Activated CD4-positive, alpha-beta T cell treated with anti-CD3 and anti-CD28 coated beads, Interleukin-2, Interleukin-4, amounts not matched to agents 100 ng/mL and 50 ng/mL, durations not matched to agents 16 hours and 8 hours (primary cell): ENCODE results near the gene FAM222A.

ENCODE experiments used
- DNase-seq: peaks from one replicate; pipeline ENCODE4 v3.0.0-alpha.2; 2020; ENCODE audit warnings: low spot score

Gene FAM222A

DNA sequence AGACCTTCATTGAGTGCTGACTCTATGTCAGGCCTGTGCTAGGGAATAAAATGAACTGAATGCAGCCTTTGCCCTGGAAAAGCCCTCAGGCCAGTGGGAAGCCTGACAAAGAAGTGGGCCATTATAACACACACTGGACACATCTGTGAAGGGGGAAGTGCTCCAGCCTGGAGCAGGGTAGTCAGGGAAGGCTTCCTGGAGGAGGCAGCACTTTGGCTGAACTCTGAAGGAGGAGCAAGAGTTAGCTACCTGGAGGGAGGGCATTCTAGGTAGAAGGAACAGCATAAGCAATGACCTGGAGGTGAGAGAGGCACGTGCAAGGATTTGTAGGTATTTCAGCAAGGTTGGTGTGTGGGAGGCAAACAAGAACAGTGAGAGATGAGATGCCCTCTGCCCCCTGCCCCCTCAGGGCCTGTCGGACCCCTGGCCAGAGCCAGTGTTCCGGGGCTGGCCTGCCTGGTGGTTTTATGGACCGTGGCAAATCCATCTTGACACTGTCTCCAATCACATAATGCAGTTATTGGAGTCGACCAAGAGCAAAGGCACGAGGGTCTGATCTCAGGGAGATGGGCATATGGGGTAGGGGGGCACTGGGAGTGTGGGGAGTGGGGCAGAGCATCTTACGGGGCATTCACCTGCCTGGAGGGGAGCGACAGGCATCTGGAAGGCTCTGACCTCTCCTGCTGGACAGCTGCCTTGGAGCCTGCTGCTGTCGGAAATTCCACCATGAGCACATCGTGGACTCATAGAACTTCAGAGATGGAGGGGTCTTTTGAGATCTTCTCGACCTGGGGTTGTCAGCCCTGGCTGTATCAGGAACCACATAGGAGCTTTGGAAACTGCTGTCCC is 2.7 kb upstream of the FAM222A start:
- no peak for DNase-seq

DNA sequence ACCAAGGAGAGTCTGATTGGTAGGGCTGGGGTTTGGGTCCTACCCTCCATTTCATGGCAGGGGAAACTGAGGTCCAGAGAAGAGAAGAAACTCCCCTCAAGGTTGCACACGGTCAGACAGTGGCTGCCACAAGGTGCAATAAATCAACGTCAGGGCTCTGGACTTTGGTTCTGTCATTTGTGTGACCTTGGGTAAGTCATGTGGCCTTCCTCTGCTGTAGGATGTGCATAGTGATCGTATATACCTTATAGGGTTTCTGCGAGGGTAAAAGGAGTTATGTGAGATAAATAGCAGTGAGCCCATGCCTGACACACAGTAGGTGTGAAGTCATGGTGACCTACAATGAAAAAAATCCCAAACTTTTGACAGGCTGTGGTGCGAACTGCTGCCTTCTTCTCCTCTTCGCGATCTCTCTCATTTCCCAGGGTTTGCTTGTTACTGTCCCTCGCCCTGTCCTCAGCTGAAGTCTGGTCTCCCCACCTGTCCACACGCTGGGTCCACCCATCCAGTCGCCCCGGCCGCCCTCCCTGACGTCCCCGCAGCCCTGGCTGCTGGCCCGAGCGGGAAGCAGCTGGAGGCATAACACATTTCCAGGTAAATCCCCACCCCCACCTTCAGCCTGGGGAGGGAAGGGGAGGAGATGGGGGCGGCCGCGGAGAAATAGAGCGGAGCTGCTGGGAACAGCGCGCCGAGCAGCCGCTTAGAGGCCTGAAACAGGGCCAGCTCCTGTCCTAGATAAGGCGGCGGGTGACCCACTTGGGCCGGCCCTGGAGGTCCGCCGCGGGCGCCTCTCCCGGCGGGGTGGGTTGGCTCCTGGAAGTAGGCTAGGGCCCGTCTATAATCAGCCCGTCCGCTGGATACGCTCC is 1.8 kb upstream of the FAM222A start:
- DNase-seq = no peak

DNA sequence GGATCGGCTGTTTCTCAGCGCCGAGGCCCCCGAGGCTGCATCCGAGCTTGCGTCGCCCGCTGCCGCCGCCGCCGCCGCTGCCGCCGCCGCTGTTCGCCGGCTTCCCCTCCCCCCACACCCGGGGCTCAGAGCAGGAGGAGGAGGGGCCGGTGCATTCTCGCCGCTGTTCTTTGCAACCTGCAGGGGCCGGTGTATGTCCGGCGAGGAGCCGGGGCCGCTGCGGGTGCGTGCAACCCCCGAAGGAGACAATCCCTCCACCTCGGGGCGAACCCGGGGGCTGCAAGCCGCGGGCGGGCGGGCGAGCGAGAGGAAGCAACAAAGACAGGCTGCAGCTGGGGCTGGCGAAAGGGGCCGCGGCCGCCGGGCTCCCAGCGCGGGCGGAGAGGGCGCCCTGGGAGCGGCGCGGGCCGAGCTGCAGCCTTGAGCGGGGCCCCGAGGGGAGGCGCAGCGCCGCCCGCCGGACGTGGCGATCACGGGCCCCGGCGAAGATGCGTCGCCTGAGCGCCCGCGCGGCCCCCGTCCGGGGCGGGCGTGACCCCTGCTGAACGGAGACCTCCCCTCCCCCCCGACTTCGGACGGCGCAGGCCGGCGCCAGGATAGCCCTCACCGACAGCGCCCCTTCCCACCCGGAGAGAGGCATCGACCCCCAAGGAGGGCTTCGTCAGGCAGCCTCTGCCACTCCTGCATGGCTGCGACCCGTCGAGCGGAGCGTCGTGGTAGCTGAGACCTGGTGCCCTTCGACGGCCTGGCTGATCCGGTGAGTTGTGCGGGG is 702 bp downstream of the FAM222A start:
- peak; percentile 25 for DNase-seq

DNA sequence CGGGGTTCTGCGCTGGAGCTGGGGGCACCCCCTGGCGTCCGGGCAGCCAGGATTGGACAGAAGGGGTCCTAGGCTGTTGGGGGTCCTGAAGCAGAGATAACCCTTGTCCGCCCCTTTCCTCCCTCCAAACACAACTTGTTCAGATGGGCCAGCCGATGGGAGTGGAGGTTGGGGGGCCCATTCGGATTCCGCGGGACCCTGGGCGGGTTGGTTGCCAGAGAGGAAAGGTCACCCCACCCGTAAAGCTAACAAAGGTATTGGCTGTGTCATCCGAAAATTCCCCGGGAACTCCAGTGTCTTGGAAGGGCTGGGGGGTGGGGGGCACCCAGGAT is 1.3 kb downstream of the FAM222A start:
- no peak for DNase-seq

DNA sequence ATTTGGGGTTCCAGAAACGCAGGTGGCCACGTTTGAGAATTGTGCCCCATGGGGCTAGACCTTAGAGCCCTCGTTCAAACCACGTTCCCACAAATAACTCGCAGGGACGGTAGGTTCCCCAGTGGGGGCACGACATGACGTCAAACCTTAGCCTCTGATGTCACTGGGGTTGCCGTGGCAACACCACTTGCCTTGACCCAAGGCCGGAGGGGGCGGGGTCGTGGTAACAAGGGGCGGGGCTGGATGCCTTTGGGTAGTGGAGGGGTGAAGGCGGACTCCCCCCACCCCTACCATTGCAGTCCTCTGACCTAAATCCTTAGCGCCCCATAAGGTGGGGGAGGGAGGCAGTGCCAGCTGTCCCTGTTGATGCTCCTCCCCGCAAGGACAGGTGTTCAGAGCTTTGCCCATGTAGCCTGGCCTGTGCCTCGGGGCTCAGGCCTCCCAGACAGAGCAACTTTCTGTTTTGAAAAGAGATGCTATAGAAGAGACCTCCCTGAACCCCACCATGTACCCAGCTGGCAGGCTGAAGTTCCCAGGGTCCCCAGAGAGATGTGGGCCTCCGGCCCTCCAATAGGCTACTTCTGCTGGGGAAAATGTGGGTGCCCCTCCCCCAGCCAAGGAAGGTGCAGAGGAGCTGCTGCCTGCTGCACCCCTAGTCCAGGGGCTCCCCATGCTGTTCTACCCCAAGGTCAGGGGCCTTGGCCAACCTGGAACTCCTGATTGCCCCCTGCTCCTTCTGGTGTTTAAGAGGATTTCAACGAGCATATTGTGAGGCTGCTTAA is 1.9 kb downstream of the FAM222A start:
- DNase-seq = no peak

DNA sequence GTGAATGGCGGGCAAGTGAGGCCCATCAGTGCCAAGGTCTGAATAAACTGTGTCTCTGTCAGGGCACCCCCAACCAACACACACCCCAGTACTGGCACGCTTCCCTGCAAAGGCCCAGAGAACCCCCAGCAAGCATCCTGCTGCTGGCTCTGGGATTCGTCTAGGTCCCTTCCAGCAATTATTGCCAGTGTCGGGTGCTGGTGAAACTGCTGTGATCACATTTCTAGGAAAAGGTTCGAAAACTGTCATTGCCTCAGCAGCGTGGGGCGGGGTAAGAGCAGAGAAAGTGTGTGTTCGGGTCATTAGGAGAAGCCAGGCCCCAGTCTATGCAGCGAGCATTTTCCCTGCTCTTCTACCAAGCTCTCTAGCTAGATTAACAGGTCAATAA is 2.5 kb downstream of the FAM222A start:
- no peak for DNase-seq

DNA sequence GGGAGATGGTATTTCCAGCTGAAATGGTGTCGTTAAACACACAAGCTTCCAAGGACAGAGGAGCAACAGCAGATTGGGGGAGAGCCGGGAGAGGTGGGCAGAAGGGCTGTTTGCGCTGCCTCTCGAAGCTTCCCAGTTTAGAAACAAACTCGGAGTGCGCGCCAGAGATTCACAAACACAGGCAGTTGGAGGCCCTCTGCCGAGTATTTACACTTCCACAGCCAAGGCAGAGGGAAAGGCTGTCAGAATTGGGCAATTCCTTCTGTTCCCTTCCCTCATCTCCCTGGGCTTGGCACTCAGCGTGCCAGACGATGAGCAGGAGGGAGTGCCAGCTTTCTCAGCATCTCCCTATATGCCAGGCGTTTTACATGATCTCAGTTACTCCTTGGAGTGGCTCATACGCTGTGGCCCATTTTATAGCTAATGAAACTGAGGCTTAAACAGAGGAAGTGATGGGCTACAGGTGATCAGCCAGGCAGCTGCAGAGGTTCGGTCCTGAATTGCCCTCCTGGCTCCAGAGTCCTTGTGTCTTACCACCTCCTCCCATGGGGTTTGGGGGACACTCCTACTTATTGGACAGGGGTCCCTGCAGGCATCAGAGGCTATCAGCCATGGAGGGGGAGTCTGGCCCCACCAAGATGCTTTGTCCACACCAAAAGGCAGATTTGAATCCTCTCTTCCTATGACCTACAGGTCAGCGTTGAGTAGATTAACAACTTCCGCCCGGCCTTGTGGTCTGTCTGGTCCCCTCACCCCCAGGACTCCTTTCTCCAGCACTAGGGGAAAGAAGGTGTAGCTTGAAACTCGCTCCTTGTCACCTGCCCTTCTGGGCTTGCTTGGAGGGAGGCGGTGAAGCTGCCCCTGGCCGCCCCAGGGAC is 3.1 kb downstream of the FAM222A start:
- DNase-seq = no peak

DNA sequence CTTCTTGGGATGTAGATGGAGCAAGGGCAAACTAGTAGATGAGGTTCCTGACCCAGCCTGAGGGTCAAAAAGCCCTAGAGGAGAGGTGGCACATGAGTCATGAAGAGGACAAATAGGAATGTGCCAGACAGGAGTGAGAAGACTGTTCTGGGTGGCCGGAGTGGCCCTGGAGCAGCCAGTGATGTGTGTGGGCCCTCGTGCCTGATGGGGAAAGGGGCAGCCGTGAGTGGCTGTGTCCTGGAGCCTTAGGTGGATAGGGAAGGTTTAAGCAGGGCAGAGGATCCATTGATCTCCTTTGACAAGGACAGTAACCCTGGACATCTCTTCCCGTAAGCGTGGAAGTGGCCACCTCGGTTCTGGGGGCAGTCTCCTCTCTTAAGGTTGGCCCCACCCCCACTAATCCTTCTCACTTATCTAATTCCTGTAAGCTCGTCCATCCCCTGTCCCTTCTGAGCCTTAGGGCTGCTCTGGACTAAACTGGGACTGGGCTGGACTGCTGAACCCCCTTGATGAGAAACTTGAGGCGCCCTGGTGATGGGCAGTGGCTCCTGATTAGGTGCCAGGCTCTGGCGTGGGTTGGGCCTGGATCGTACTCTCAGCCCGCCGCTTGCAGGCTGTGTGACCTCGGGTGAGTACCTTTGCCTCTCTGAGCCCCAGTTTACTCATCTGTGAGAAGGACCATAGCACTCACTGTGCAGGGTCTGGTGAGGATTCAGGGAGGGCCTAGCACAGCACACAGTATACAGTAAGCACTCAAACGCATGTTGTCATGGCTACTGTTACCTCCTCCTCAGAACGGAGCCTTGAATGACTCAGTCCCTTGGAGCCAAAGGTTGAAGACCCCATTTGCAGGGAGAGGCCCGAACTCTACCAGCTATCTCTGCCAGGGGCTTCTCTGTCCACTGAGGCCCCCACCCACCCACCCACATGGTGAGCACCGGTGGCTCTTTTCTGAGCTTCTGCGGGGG is 4.0 kb downstream of the FAM222A start:
- DNase-seq = no peak

DNA sequence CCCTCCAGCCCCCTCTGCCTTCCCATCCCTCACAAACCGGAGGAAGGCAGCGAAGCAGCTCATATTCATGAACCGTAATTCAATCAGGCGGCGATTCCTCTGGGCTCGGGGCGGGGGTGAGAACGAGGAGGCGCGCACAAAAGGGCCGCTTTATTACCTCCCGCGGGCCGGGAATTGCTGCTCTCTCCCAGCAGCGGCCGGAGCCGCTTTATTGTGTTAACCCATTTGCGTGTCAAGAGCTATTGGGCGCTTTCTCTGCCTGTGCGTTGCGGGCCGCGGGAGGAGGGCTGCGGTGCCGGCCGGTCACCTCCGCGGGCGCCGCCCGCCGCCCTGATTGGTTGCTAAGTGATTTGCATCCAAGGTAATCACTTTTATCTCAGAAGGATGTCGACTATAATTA is 4.8 kb downstream of the FAM222A start:
- no peak for DNase-seq

DNA sequence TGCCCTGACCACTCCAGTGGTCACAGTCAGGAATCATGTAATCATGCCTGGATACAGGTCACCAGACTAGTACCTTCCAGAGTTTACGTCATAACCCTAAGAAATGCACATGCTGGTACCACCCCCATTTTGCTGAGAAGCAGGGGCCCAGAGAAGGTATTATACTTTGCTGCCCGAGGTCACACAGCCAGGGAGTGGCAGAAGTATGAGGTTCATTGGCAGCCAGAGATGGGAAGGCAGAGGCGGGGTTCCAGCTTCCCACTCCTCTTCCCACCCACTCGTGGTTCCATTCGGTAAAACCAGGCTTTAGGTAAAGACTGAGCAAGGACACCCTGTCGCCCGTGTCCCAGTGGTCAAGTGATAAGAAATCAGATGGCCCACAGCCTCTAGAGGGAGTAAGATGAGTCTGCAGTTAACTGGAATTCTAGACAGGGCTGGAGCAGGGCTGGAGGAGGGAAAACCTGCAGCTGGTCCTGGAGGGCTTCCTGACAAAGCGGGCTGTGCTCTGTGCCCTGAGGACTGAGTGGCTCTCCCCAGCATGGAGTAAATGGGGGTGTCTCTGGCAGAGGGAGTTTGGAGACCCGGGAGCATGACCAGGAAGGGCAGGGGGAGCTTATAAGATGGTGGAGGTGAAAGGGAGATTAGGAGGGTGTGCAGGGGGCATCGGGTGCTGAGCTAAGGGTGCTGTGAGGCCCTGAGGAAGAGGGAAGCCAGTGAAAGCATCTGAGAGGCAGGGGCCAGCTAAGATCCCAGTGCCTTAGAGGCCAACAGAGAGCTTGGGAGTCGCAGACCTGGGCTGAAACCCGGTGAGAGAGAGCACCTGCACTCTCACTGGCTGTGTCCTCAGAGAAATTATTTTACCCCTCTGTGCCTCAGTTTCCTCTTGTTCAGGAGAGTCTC is 5.7 kb downstream of the FAM222A start:
- DNase-seq = no peak

DNA sequence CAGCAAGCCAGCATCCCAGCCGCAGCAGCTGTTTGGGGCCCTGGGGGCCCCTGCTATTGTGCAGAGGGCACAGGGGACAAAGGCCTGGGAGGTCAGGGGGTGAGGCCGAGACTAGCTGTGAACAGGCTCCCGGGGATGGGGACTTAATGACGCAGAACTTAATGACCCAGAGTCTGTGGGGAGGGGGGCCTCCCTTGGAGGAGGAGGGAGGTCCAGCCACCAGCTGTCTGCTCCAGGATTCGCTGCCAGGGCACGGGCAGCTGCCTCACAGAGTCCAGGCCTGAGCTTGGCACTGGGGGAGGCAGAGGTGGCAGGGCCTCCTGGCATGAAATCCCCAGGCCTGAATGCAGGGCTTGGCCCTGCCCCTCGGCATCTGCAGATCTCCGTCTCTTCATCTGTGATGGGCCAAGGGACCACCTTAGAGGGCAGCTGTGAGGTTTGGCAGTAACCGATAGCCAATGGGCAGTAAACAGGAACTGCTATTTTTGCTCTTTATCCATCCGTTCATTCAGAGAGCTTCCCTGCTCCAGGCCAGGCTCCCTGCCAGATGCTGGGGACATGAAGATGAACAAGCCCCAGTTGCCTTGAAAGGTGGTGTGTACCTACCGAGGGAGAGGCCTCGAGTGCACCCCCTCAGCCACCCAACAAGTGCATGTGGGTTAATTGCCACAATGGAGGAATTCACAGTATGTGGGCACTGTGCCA is 6.7 kb downstream of the FAM222A start:
- no peak for DNase-seq

DNA sequence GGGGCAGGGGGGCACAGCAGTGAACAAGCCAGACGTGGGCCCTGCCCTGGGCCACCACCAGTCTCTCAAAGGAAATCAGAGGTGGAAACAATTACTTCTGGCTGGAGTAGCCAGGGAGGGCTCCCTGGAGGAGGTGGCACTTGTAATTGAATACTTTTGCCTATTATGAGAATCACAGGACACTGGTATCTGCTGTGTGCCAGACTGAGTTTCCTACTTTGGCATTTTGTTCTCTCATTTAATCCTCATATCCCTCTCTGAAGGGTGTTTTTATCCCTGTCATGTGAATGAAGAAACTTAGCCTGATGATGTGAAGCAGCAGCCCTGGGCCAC is 7.2 kb downstream of the FAM222A start:
- no peak for DNase-seq

DNA sequence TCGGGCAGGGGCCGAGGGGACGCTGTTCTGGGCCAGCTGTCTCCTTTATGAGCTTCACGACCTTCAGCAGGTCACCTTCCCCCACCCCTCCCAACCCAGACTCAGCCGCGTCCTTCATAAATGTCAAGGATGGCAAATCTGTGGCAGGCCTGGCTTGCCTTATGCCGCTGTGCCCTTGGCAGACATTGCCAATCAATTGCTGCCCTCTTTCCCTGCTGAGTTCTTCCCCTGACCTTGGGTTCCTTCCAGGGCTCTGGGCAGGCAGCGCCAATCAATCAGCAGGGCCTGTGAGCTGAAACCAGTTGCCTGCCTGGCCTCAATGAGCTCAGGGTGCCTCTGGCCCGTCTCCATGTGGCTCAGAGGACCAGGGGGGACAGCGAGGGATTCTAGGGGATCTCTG is 7.7 kb downstream of the FAM222A start:
- no peak for DNase-seq

DNA sequence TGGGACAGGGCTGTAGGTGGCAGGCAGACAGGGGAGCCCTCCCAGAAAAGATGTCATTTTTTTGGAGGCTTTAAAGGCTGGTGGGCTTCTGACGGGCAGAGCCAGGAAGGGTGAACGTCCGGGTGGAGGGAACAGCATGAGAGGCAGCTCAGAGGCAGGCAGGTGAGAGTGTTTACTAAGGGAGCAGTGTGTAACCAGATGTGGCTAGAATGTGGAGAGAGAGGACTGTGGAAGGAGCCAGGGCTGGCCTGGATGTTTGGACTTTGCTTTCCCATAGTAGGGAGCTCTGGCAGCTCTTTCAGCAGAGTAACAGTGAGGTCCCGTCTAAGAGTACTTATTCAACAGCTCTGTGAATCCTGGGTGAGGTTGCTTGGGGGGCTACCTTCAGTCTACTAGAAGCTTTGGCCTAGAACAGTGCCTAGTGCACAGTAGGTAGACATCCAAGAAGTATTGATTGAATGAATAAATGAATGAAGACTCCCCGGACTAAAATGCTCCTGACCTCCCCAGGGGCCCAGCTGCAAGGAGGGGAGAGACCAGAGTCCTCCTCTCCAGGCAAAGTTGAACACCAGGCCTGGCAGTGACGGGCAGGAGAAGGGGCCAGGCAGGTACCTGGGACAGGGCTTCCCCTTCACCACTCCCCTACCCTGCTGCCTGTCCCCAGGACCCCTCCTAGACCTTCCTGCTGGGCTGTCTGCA is 8.5 kb downstream of the FAM222A start:
- no peak for DNase-seq

DNA sequence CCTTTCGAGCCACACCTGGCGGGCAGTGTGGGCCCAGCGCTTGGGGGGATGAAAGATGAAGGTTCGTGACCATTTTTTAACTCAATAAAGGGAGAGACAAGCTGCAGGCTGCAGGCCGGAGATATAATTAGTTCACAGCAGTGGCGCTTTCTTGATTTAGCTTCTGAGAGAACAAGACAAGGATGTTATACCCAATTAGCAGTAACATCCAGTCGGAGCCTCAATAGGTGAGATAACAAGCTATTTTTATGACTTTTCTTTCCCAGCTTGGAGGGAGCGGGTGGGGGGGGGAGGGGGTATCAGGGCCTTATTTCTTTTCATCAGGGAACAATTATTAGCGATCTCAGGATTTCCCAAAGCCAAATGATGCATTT is 9.1 kb downstream of the FAM222A start:
- DNase-seq = no peak

DNA sequence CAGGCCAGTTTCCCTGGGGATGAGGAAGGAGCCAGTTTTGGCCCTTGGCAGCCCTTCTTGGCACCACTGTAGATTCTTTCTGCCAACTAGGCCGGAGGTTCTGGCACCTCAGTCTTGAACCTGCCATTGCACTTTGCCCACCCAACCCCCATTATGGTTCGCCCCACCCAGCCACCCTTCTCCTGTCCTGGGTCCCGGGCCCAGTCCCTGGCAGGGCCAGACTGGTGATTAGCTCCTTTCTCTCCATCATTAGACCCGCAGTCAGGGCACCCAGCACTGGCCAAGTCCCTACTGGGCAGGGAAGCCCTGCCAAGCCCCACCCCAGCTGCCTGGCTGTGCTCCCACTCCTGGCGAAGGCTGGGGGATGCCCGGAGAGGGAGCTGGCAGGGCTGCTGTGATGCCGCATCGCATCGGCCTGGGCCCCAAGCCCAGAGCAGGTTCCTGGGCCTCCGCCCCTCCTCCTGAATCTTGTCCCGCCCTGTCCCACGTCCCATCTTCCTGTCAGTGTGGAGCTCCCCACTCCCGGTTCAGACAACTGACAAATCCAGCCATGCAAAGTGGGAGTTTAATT is 9.8 kb downstream of the FAM222A start:
- DNase-seq = no peak

DNA sequence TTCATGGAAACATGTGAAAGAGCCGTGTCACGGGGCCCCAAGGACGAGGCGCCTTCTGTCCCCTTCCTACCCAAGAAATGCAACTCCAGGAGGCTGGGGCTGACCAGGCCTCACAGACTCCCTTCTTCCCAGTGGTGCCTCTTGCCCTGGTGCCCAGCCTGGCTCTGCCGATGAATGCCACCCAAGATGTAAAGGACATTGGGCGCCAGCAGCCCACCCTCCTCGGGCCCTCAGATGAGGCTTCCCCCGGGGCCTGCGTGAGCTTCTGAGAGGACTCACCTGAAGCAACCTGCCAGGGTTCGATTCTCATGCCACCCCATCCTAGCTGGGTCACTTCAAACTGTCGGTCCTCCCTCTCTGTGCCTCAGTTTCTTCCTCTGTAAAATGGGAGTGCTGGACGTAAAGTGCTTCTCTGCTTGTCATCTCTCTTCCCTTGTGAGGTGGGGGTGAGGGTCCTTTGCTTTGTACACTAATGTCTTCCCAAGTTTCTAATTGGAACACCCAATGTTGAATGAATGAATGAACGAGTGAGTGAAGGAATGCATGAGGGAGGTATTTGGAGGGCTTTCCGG is 10.8 kb downstream of the FAM222A start:
- DNase-seq = no peak
